Measurements from ENCODE around the gene GOLGA2. TPM values are rescaled to one million over a fixed set of nuclear protein-coding genes. Genes with fewer than 3 reads are reported as not detected.

GOLGA2 gene
- total RNA-seq, 6 donors from 2014 or later, result 78.4 to 138 (median 93.8) TPM

DNA sequence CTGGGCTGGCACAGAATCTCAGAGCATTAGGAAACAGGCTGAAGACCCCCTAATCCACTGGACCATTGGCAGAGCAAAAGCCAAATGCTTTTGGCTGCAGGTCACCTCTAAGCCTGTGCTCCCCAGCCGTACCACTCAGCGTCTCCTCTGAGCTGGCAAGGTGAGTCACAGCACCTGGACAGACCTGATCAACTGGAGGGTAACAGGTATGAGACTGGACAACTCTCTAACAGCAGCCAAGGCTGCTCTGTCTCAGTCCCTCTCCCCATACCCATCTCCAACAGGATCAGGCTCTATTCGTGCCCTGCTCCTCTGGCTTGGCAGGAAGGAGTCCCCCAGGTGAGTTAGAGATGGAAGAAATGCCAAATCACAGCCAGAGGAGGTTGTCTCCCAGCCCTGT is 4.7 kb downstream of the GOLGA2 start:
- H3K4me1 ChIP-seq, result peaks cover 11 to 19% (median 13%) of the 10 kb centered on the region in 4 donors
- TF ChIP-seq POLR2A (IDR thresholded peaks at IDR 0.05) (no peak), EP300 (IDR thresholded peaks at IDR 0.05) (no peak), POLR2AphosphoS5 (IDR thresholded peaks at IDR 0.05) (no peak)
- TF ChIP-seq, protein P1, sequence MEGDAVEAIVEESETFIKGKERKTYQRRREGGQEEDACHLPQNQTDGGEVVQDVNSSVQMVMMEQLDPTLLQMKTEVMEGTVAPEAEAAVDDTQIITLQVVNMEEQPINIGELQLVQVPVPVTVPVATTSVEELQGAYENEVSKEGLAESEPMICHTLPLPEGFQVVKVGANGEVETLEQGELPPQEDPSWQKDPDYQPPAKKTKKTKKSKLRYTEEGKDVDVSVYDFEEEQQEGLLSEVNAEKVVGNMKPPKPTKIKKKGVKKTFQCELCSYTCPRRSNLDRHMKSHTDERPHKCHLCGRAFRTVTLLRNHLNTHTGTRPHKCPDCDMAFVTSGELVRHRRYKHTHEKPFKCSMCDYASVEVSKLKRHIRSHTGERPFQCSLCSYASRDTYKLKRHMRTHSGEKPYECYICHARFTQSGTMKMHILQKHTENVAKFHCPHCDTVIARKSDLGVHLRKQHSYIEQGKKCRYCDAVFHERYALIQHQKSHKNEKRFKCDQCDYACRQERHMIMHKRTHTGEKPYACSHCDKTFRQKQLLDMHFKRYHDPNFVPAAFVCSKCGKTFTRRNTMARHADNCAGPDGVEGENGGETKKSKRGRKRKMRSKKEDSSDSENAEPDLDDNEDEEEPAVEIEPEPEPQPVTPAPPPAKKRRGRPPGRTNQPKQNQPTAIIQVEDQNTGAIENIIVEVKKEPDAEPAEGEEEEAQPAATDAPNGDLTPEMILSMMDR (IDR thresholded peaks at IDR 0.05), result no peak

DNA sequence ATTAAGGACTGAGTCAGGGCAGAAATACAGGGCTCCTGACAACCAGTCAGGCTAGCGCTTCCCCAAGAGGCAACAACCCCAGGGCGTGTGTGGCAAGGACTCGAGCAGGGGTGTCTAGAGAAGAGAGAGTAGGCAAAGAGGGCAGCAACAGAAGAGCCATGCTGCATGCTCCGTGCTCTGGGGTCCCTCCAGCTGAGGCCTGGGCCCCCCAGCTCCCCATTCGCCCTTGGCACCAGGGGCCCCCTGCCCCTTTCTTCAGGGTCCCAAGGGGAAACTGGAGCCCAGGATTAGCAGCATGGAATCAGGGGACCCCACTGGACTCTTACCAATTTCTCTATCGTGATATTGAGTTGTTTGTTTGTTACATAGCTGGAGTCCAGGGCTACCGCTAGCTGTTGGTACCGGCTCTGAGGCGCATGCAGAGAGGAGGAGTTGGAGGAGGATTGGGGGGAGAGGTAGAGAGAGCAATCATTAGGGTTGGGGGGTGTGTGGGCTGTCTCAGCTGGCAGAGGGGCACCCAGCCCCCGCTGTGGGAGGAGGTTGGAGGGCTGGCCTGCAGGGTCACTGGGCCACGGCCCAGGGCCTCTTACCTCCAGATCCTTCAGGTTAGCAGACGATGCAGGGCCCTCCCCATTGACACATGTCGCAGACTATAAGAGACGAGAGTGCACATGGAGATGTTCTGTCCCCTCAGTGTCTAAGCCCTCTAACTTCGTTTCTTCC is 8.8 kb downstream of the GOLGA2 start:
- no peaks in the 10 kb centered on the region for H3K27me3 ChIP-seq
- TF ChIP-seq POLR2A (IDR thresholded peaks at IDR 0.05), result no peak
- no peak for TF ChIP-seq POLR2AphosphoS5 (IDR thresholded peaks at IDR 0.05)
- TF ChIP-seq, protein P1 (IDR thresholded peaks at IDR 0.05), result no peak
- TF ChIP-seq EP300 (IDR thresholded peaks at IDR 0.05), result no peak
- no peak overlapping the region for H3K27ac ChIP-seq
- DNase-seq (no peak), ATAC-seq (ENCODE audit: low FRiP score in 2 of 2) (no peak)
- H3K4me1 ChIP-seq, result no peaks in the 10 kb centered on the region
- 88 to 95% methylated on average over 15 of the region's 15 CpGs for WGBS, 2 donors
- H3K4me3 ChIP-seq, result no peak overlapping the region
- no peaks in the 10 kb centered on the region for H3K9me3 ChIP-seq
- H3K36me3 ChIP-seq, result peaks cover 2 to 81% (median 61%) of the 10 kb centered on the region in 4 donors

More for the DNA sequence above, 4.7 kb downstream of the GOLGA2 start:
- no peak overlapping the region for H3K27ac ChIP-seq
- ATAC-seq (ENCODE audit: low FRiP score in 2 of 2), result no peak
- DNase-seq, result no peak
- WGBS, 2 donors, result 84 to 100% methylated on average over 1 to 3 of the region's 3 CpGs
- H3K36me3 ChIP-seq, result peaks cover 8 to 66% (median 38%) of the 10 kb centered on the region in 4 donors
- H3K27me3 ChIP-seq, result no peaks in the 10 kb centered on the region
- no peak overlapping the region for H3K4me3 ChIP-seq
- no peaks in the 10 kb centered on the region for H3K9me3 ChIP-seq

DNA sequence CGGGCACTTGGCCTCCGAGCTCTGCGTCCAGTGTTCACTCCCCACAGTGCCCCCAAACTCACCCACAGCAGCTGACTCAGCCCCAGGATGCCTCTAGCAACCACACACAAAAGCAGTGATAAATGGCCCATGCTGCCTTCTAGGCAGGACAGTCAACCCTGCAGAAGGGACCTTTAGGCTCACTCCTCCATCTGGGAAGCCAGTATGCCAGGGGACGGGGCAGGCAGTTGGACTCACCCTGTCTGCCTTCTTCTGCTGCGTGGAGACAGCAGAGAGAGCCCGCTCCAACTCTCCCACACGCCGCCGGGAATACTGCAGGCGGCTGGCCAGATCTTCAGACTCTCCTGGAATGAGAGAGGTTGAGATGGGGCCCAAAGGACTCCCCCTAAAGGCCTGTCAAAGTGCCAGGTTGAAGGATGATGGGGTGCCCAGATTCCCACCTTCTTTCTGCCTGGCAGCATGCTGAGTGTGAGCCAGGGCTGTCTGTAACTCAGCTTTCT is 10.4 kb downstream of the GOLGA2 start:
- Histone ChIP-seq H3K9me3 (no peaks in the 10 kb centered on the region), H3K36me3 (peaks cover 10 to 82% (median 70%) of the 10 kb centered on the region in 4 donors), H3K4me1 (no peaks in the 10 kb centered on the region), H3K27me3 (no peaks in the 10 kb centered on the region), H3K4me3 (no peak overlapping the region), H3K27ac (no peak overlapping the region)
- no peak for ATAC-seq (ENCODE audit: low FRiP score in 2 of 2)
- whole genome bisulfite sequencing, 2 donors, result 97 to 100% methylated on average over 3 to 10 of the region's 10 CpGs
- no peak for DNase-seq
- TF ChIP-seq EP300 (IDR thresholded peaks at IDR 0.05) (no peak), POLR2AphosphoS5 (IDR thresholded peaks at IDR 0.05) (no peak), POLR2A (IDR thresholded peaks at IDR 0.05) (no peak)
- TF ChIP-seq, protein P1 (IDR thresholded peaks at IDR 0.05), result no peak

DNA sequence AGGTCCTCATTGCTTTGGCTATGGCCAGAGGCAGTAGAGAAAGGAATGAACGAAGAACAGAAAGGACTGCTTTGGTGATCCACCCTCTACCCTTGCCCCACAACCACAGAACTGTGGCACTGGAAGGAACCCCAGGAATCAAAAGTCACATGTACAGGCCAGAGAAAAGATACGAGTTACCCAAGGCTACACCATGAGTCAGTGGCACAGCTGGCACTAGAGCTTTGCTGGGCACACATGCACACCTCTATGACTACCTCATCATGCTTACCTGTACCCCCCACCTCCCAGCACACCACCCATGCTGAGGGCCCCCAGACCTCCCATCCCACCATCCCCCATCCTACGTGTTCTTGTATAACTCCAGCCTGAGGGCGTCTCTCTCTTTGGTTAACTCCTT is 13.1 kb downstream of the GOLGA2 start:
- Histone ChIP-seq H3K9me3 (no peaks in the 10 kb centered on the region), H3K4me1 (no peaks in the 10 kb centered on the region), H3K4me3 (no peak overlapping the region), H3K27ac (no peak overlapping the region), H3K27me3 (no peaks in the 10 kb centered on the region), H3K36me3 (peaks cover 35 to 95% (median 88%) of the 10 kb centered on the region in 4 donors)
- no peak for TF ChIP-seq POLR2AphosphoS5 (IDR thresholded peaks at IDR 0.05)
- TF ChIP-seq EP300 (IDR thresholded peaks at IDR 0.05), result no peak
- TF ChIP-seq POLR2A (IDR thresholded peaks at IDR 0.05), result no peak
- TF ChIP-seq, protein P1 (IDR thresholded peaks at IDR 0.05), result no peak
- DNase-seq, result no peak
- peak in 1 of 2 donors; percentile 29 for ATAC-seq (ENCODE audit: low FRiP score in 2 of 2)
- WGBS, 2 donors, result 80 to 82% methylated on average over 4 of the region's 4 CpGs

Measured in upper lobe of left lung (tissue), 6 donors.